ENCODE results near the gene PSMC2. TPM values are rescaled to one million over a fixed set of nuclear protein-coding genes. Genes with fewer than 3 reads are reported as not detected.

Gene PSMC2
- total RNA-seq (2013; cell fraction: nucleolus; rRNA removed), result 33.1 and 40.9 TPM in 2 replicates
- total RNA-seq (2014; rRNA removed) (117 and 148 TPM in 2 replicates), total RNA-seq (2014; rRNA removed; fragmentation: Illumina TruSeq; extraction: Trizol) (191 and 201 TPM in 2 replicates), total RNA-seq (2021) (125 and 129 TPM in 2 replicates), polyA plus RNA-seq (2011; rRNA removed) (202 and 260 TPM in 2 replicates), polyA plus RNA-seq (2014; fragmentation: Illumina TruSeq; extraction: Trizol) (238 and 295 TPM in 2 replicates), polyA plus RNA-seq (2014; fragmentation: Nextera tagmentation; extraction: Ambion mirVana) (100 to 1,000 TPM; 330 to 347 TPM), polyA plus RNA-seq (2014; rRNA removed) (124 and 143 TPM in 2 replicates), polyA plus RNA-seq (2016; fragmentation: Nextera tagmentation; extraction: Ambion mirVana) (100 to 1,000 TPM; 247 to 255 TPM), polyA minus RNA-seq (2011; rRNA and poly(A)+ RNA removed) (82.9 and 111 TPM in 2 replicates), Bru-seq, nascent RNA (percentile 88 among the genes with signal in this experiment), BruChase-seq, experiment 1, labeled RNA remaining after a 6-hour chase (percentile 88 among the genes with signal in this experiment), BruChase-seq, experiment 2, labeled RNA remaining after a 2-hour chase (percentile 90 among the genes with signal in this experiment)
- 83.2 TPM for polyA plus RNA-seq (2011; ENCODE audit: low read depth)
- 97.4 and 110 TPM in 2 replicates for polyA plus RNA-seq (2011; cell fraction: cytosol; rRNA removed)
- 87.3 and 124 TPM in 2 replicates for polyA plus RNA-seq (2011; cell fraction: nucleus; rRNA removed)
- polyA plus RNA-seq (2012), result 108 and 122 TPM in 2 replicates
- polyA minus RNA-seq (2011; cell fraction: cytosol; rRNA and poly(A)+ RNA removed), result 33.4 and 43.0 TPM in 2 replicates
- 12.8 and 20.2 TPM in 2 replicates for polyA minus RNA-seq (2011; cell fraction: nucleus; rRNA and poly(A)+ RNA removed)
- long read RNA-seq, experiment 1, transcript PSMC2-201 (12 exons, 2,637 nt), result major isoform, 147 of 164 reads
- long read RNA-seq, experiment 1, partial matches to known transcripts, result 6 of 164 reads
- long read RNA-seq, experiment 1, other reads (novel, unspliced or antisense), result 11 of 164 reads
- long read RNA-seq, experiment 2, transcript PSMC2-201 (12 exons, 2,637 nt), result major isoform, 1,153 of 1,216 reads
- long read RNA-seq, experiment 2, partial matches to known transcripts, result 14 of 1,216 reads
- long read RNA-seq, experiment 2, other reads (novel, unspliced or antisense), result 49 of 1,216 reads

DNA sequence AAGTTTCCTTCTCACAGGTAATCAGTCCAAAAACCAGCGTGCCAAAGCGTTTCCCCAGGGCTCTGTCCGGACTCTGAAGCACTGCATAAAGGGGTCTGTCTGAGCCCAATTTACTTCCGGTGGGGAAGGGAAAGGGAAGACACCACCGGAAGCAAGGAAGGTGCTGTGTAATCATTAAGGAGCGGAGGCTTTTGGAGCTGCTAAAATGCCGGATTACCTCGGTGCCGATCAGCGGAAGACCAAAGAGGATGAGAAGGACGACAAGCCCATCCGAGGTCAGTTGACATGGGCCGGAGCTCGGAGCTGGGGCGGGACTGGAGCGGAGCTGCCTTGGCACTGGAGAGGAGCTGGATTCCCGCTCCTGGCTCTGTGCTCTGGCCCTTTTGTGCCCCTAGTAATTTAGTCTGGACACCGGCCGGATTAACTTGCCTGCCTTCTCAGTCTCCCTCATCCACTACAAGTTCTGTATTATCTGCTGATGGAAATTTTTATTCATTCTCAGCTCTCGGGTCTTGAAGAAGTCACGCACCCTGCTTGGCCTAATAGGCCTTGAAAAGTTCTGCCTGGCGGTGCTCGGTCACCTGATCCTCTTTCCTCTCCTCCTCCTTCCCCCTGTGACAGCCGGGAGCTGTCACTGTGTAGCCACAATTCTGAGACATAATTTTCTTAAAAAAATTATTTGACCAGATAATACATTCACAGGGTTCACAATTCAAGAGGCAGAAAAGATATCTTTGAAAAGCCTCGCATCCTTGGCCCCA is at the start of gene PSMC2:
PSMC2 (plus strand) TSS at position 137 of the 761 bp plus-strand sequence; CDS start at position 206, 69 bp downstream.
- Histone ChIP-seq H2AFZ (ENCODE audit: control insufficient read depth, low read depth, low read length) (peak within 1 kb of the TSS; percentile 93), H3K4me2 (ENCODE audit: control insufficient read depth, insufficient read depth) (peak within 1 kb of the TSS; percentile 77), H4K20me1 (ENCODE audit: control insufficient read depth, insufficient read depth) (no peaks in the 10 kb centered on the region; the same call in 1 of the 2 replicates), H3K36me3 (ENCODE audit: control insufficient read depth in 2 of 2, insufficient read depth in 2 of 2, low read length in 1 of 2) (peaks cover 0 to 4% of the 10 kb centered on the region in 2 experiments; a peak in 1 of 4 replicates), H3K79me2 (ENCODE audit: control insufficient read depth, insufficient read depth, low read length) (peaks cover 77% of the 10 kb centered on the region), H3K4me3 (peak within 1 kb of the TSS; percentile 93), H3K27ac (ENCODE audit: control insufficient read depth, insufficient read depth) (peak within 1 kb of the TSS; percentile 81), H3K27me3 (replicated peaks in 1 of 2; ENCODE audit: control insufficient read depth in 2 of 2, insufficient read depth in 2 of 2, low read length in 1 of 2) (no peaks in the 10 kb centered on the region), H3K4me1 (ENCODE audit: control insufficient read depth, insufficient read depth, low read length) (peaks cover 7% of the 10 kb centered on the region), H3K9ac (ENCODE audit: control insufficient read depth, insufficient read depth, low read length) (peak within 1 kb of the TSS; percentile 84), H3K9me3 (replicated peaks; ENCODE audit: control insufficient read depth, insufficient read depth, low read length) (no peaks in the 10 kb centered on the region)
- in situ Hi-C loops (cut with MboI) (loop anchor here (25.0 kb wide), 1 partner anchor 1740 kb away; no protein-coding TSS in a partner anchor), intact Hi-C loops (cut with micrococcal nuclease; ENCODE audit: unreplicated experiment) (loop anchor here (10.0 kb wide), 1 partner anchor 203 kb away; the partner anchor contains the start of gene NAPEPLD)
- BruUV-seq (replicated peaks), result TSS peak; percentile 84
- ATAC-seq (peak; percentile 79), FAIRE-seq (peak; percentile 69), DNase-seq (ENCODE audit: low read depth, low spot score) (peak; percentile 80)
- POLR2A ChIA-PET, result no interaction called here
- SMC1A ChIA-PET (ENCODE audit: uncharacterized antibody, unreplicated experiment), result interaction anchor here (0.6 to 0.9 kb wide), 3 partner anchors 26 to 144 kb away, joined by 3 read pairs; no protein-coding TSS in a partner anchor
- RAD21 ChIA-PET (ENCODE audit: unreplicated experiment), result interaction anchor here (1.4 kb wide), 1 partner anchor 49 kb away, joined by 4 read pairs; no protein-coding TSS in a partner anchor
- CTCF ChIA-PET, result interaction anchor here (0.6 to 0.7 kb wide), 2 partner anchors 10 to 47 kb away, joined by 3 to 4 read pairs; no protein-coding TSS in a partner anchor
- WGBS (ENCODE audit: insufficient coverage, insufficient replicate concordance, low lambda C conversion rate, missing lambda C conversion rate), result 1% methylated on average over 25 of the region's 25 CpGs
- TF ChIP-seq PML (IDR thresholded peaks at IDR 0.05; ENCODE audit: low read length) (peak; percentile 57; the same call in 1 of the 2 replicates), SPI1 (IDR thresholded peaks at IDR 0.05; ENCODE audit: borderline replicate concordance, insufficient read depth, low read depth, low read length) (no peak), PAX8 (IDR thresholded peaks at IDR 0.05) (no peak), ATF7 (IDR thresholded peaks at IDR 0.05; ENCODE audit: low read depth) (peak; percentile 74), ZNF217 (IDR thresholded peaks at IDR 0.05) (no peak), MEF2B (IDR thresholded peaks at IDR 0.05; ENCODE audit: partially characterized antibody, poor library complexity, severe bottlenecking) (peak; percentile 35), ZNF622 (IDR thresholded peaks at IDR 0.05) (no peak), TCF12 (IDR thresholded peaks at IDR 0.05; ENCODE audit: low read depth, low read length) (0 out of 2 replicates have a peak, but pooled peaks have one; percentile 25), EP300 (IDR thresholded peaks at IDR 0.05; ENCODE audit: borderline replicate concordance in 1 of 2, control insufficient read depth in 1 of 2, low read depth in 2 of 2, low read length in 2 of 2) (no peak), CHD1 (IDR thresholded peaks at IDR 0.05; ENCODE audit: low read depth, low read length) (no peak), ZNF384 (IDR thresholded peaks at IDR 0.05; ENCODE audit: borderline replicate concordance, low read depth, low read length) (no peak), NBN (IDR thresholded peaks at IDR 0.05) (peak; percentile 65; the same call in 1 of the 2 replicates), PAX5 (IDR thresholded peaks at IDR 0.05; ENCODE audit: borderline replicate concordance, low read depth, low read length) (no peak), NFYA (IDR thresholded peaks at IDR 0.05; ENCODE audit: borderline replicate concordance, low read depth, low read length) (no peak), KAT2A (conservative IDR thresholded peaks at IDR 0.05; ENCODE audit: control insufficient read depth, low read depth, low read length) (no peak)
- TF ChIP-seq, protein P1, sequence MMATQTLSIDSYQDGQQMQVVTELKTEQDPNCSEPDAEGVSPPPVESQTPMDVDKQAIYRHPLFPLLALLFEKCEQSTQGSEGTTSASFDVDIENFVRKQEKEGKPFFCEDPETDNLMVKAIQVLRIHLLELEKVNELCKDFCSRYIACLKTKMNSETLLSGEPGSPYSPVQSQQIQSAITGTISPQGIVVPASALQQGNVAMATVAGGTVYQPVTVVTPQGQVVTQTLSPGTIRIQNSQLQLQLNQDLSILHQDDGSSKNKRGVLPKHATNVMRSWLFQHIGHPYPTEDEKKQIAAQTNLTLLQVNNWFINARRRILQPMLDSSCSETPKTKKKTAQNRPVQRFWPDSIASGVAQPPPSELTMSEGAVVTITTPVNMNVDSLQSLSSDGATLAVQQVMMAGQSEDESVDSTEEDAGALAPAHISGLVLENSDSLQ (IDR thresholded peaks at IDR 0.05), result peak; percentile 25; the same call in 1 of the 2 replicates
- TF ChIP-seq, protein P2, sequence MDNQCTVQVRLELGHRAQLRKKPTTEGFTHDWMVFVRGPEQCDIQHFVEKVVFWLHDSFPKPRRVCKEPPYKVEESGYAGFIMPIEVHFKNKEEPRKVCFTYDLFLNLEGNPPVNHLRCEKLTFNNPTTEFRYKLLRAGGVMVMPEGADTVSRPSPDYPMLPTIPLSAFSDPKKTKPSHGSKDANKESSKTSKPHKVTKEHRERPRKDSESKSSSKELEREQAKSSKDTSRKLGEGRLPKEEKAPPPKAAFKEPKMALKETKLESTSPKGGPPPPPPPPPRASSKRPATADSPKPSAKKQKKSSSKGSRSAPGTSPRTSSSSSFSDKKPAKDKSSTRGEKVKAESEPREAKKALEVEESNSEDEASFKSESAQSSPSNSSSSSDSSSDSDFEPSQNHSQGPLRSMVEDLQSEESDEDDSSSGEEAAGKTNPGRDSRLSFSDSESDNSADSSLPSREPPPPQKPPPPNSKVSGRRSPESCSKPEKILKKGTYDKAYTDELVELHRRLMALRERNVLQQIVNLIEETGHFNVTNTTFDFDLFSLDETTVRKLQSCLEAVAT (IDR thresholded peaks at IDR 0.05), result peak; percentile 99
